H1 (cell line): ENCODE results near the gene UBE3A. TPM values are rescaled to one million over a fixed set of nuclear protein-coding genes. Genes with fewer than 3 reads are reported as not detected.
A peak's percentile ranks its signal among the peaks of the same experiment; 100 is the strongest.

Experiments used
- CTCF ChIA-PET: fragments of 300-600 bp; sonication (Branson Sonifier 250); formaldehyde crosslinking; loops from one replicate; lab custom pipeline; 2021; ENCODE audit not compliant: partially characterized antibody; lab: Charles Lee
- POLR2A ChIA-PET: fragments of 300-600 bp; sonication (Branson Sonifier 250); formaldehyde crosslinking; loops from one replicate; lab custom pipeline; 2021; ENCODE audit warnings: inconsistent platforms; ENCODE audit not compliant: partially characterized antibody; lab: Charles Lee
- DNase-seq, 2 experiments: peaks; one replicate each; pipeline versions ENCODE4 v3.0.0 to v3.0.0-alpha.2; 2010 to 2022; ENCODE audit warnings: low spot score in 2 of 2, low read depth in 1 of 2, mixed read lengths in 1 of 2
- FAIRE-seq: peaks from 2 replicates; lab custom pipeline; 2011; peaks lifted over from hg19 to GRCh38; lab: Jason Lieb, UNC
- H2AFZ ChIP-seq: 2 replicates; pipeline ENCODE4 v1.8.1; 2012; ENCODE audit warnings: low read length, inconsistent platforms
- H2AK5ac ChIP-seq: 2 replicates; pipeline ENCODE4 v1.6.1; 2013; ENCODE audit warnings: low read depth, low read length
- H2BK120ac ChIP-seq: replicated peaks from 2 replicates; pipeline ENCODE3; 2013; ENCODE audit warnings: low read depth, low read length, inconsistent platforms
- H2BK12ac ChIP-seq: 2 replicates; pipeline ENCODE4 v1.6.1; 2013; ENCODE audit warnings: low read depth, low read length
- H2BK15ac ChIP-seq: 2 replicates; pipeline ENCODE4 v1.6.1; 2013; ENCODE audit warnings: low read length
- H2BK20ac ChIP-seq: 2 replicates; pipeline ENCODE4 v1.6.1; 2013; ENCODE audit warnings: low read length
- H2BK5ac ChIP-seq: 2 replicates; pipeline ENCODE4 v1.6.1; 2013; ENCODE audit warnings: low read depth, low read length
- H3K14ac ChIP-seq: 2 replicates; pipeline ENCODE4 v1.6.1; 2013; ENCODE audit warnings: inconsistent platforms; ENCODE audit not compliant: insufficient read length
- H3K18ac ChIP-seq: 2 replicates; pipeline ENCODE4 v1.6.1; 2013; ENCODE audit warnings: low read length; ENCODE audit errors: extremely low read depth
- H3K23ac ChIP-seq: 2 replicates; pipeline ENCODE4 v1.6.1; 2013; ENCODE audit warnings: inconsistent platforms; ENCODE audit not compliant: insufficient read length
- H3K23me2 ChIP-seq: 2 replicates; pipeline ENCODE4 v1.6.1; 2013; ENCODE audit warnings: low read depth, low read length
- H3K27ac ChIP-seq: 2 replicates; pipeline ENCODE4 v1.6.1; 2011; ENCODE audit warnings: low read depth, low read length, inconsistent platforms
- H3K27me3 ChIP-seq, 4 experiments: replicated peaks in 1 of 4; 1 replicate in 1 of 4; 2 replicates in 3 of 4; pipeline versions ENCODE4 v1.6.1 to v1.8.1; 2011 to 2013; ENCODE audit warnings: low read length in 3 of 4, mild to moderate bottlenecking in 3 of 4, inconsistent platforms in 2 of 4, mixed read lengths in 2 of 4, moderate library complexity in 1 of 4; ENCODE audit not compliant: control insufficient read depth in 3 of 4, insufficient read depth in 3 of 4; ENCODE audit errors: extremely low read depth in 1 of 4
- H3K36me3 ChIP-seq, 4 experiments: 2 replicates each; pipeline versions ENCODE4 v1.6.1 to v1.8.1; 2011 to 2013; ENCODE audit warnings: mild to moderate bottlenecking in 4 of 4, low read length in 3 of 4, moderate library complexity in 2 of 4, control low read depth in 1 of 4, inconsistent platforms in 1 of 4; ENCODE audit not compliant: insufficient read depth in 4 of 4, control insufficient read depth in 2 of 4
- H3K4ac ChIP-seq: replicated peaks from 2 replicates; pipeline ENCODE3; 2013; ENCODE audit warnings: low read length, low read depth, mixed read lengths, inconsistent platforms; ENCODE audit not compliant: insufficient read length
- H3K4me1 ChIP-seq, 4 experiments: replicated peaks in 1 of 4; 1 replicate in 1 of 4; 2 replicates in 3 of 4; pipeline versions ENCODE4 v1.6.1 to v1.8.1; 2011 to 2013; ENCODE audit warnings: low read length in 3 of 4, inconsistent platforms in 2 of 4, mixed read lengths in 1 of 4; ENCODE audit not compliant: insufficient read depth in 4 of 4, control insufficient read depth in 3 of 4
- H3K4me2 ChIP-seq, 2 experiments: 2 replicates each; pipeline versions ENCODE4 v1.6.1 to v1.8.1; 2011 to 2013; ENCODE audit warnings: low read depth in 2 of 2, low read length in 2 of 2, control low read depth in 1 of 2, inconsistent platforms in 1 of 2, mild to moderate bottlenecking in 1 of 2; ENCODE audit not compliant: insufficient read depth in 1 of 2
- H3K4me3 ChIP-seq, 4 experiments: fragments of 200-600, 300-600 bp in 1 of 4; sonication (generic), shearing (Covaris generic), sonication (Bioruptor Twin) in 1 of 4; 2 replicates each; pipeline versions ENCODE4 v1.5.1 to v1.8.1; 2011 to 2016; ENCODE audit warnings: low read length in 4 of 4, low read depth in 3 of 4, control low read depth in 2 of 4, inconsistent platforms in 2 of 4, mild to moderate bottlenecking in 2 of 4, mixed read lengths in 1 of 4, moderate library complexity in 1 of 4; ENCODE audit not compliant: insufficient read depth in 2 of 4; ENCODE audit errors: extremely low read depth in 1 of 4
- H3K56ac ChIP-seq: replicated peaks from 2 replicates; pipeline ENCODE3; 2013; ENCODE audit warnings: low read depth, mild to moderate bottlenecking, mixed read lengths, low read length, inconsistent platforms; ENCODE audit not compliant: insufficient read length
- H3K79me1 ChIP-seq: 2 replicates; pipeline ENCODE4 v1.6.1; 2013; ENCODE audit warnings: low read depth, low read length, control low read depth
- H3K79me2 ChIP-seq, 2 experiments: 2 replicates each; pipeline versions ENCODE4 v1.6.1 to v1.8.1; 2012 to 2013; ENCODE audit warnings: low read length in 2 of 2, mild to moderate bottlenecking in 2 of 2, inconsistent platforms in 1 of 2; ENCODE audit not compliant: insufficient read depth in 2 of 2, control insufficient read depth in 1 of 2
- H3K9ac ChIP-seq, 4 experiments: replicated peaks in 1 of 4; 1 replicate in 1 of 4; 2 replicates in 3 of 4; pipeline versions ENCODE4 v1.6.1 to v1.8.1; 2011 to 2013; ENCODE audit warnings: low read depth in 3 of 4, low read length in 3 of 4, control low read depth in 2 of 4, mild to moderate bottlenecking in 2 of 4, moderate library complexity in 2 of 4, inconsistent platforms in 1 of 4; ENCODE audit errors: extremely low read depth in 1 of 4
- H3K9me3 ChIP-seq, 2 experiments: 2 replicates each; pipeline versions ENCODE4 v1.6.1 to v1.8.1; 2012 to 2013; ENCODE audit warnings: mild to moderate bottlenecking in 2 of 2, moderate library complexity in 2 of 2, control low read depth in 1 of 2, inconsistent platforms in 1 of 2, low read depth in 1 of 2, low read length in 1 of 2, mixed read lengths in 1 of 2; ENCODE audit not compliant: insufficient read depth in 2 of 2
- H4K20me1 ChIP-seq, 2 experiments: replicated peaks in 1 of 2; 2 replicates each; pipeline versions ENCODE3 to v1.8.1; 2011 to 2013; ENCODE audit warnings: inconsistent platforms in 2 of 2, low read length in 2 of 2, mild to moderate bottlenecking in 1 of 2; ENCODE audit not compliant: insufficient read depth in 2 of 2, control insufficient read depth in 1 of 2
- H4K5ac ChIP-seq: 2 replicates; pipeline ENCODE4 v1.6.1; 2013; ENCODE audit warnings: low read length, low read depth, mixed read lengths, inconsistent platforms; ENCODE audit not compliant: insufficient read length
- H4K8ac ChIP-seq: 2 replicates; pipeline ENCODE4 v1.8.0; 2013; ENCODE audit warnings: mild to moderate bottlenecking, moderate library complexity, low read length, inconsistent platforms; ENCODE audit not compliant: insufficient read depth; ENCODE audit errors: extremely low read depth
- H4K91ac ChIP-seq: replicated peaks from 2 replicates; pipeline ENCODE3; 2013; ENCODE audit warnings: low read length, mixed read lengths, inconsistent platforms; ENCODE audit not compliant: insufficient read length
- ASH2L ChIP-seq: fragments of 200-600, 300-600 bp; sonication (generic); IDR thresholded peaks from one replicate; pipeline ENCODE4 v1.7.1; 2017; ENCODE audit warnings: low read length
- EGR1 ChIP-seq: IDR thresholded peaks from 2 replicates; pipeline ENCODE4 v1.6.1; 2011; ENCODE audit warnings: low read depth, low read length, borderline replicate concordance
- FOSL1 ChIP-seq: IDR thresholded peaks from 2 replicates; pipeline ENCODE4 v1.6.1; 2011; ENCODE audit warnings: mild to moderate bottlenecking, low read depth, low read length, moderate library complexity; ENCODE audit not compliant: insufficient read depth
- GABPA ChIP-seq: IDR thresholded peaks from 2 replicates; pipeline ENCODE4 v1.6.1; 2011; ENCODE audit warnings: mild to moderate bottlenecking, low read length, moderate library complexity, borderline replicate concordance; ENCODE audit not compliant: insufficient read depth
- POLR2A ChIP-seq, 2 experiments: IDR thresholded peaks; 1 replicate in 1 of 2; 2 replicates in 1 of 2; pipeline ENCODE4 v1.6.1; 2011; ENCODE audit warnings: low read depth in 2 of 2, low read length in 2 of 2, mild to moderate bottlenecking in 2 of 2; ENCODE audit errors: control extremely low read depth in 1 of 2
- SIN3A ChIP-seq, 2 experiments: IDR thresholded peaks in 1 of 2; conservative IDR thresholded peaks in 1 of 2; 2 replicates each; pipeline ENCODE4 v1.6.1; 2011 to 2012; ENCODE audit warnings: low read length in 2 of 2, improper control_type of control experiment in 1 of 2, low read depth in 1 of 2, mild to moderate bottlenecking in 1 of 2
- SIX5 ChIP-seq: IDR thresholded peaks from 2 replicates; pipeline ENCODE4 v1.6.1; 2011; ENCODE audit warnings: mild to moderate bottlenecking, low read depth, low read length
- TBP ChIP-seq: IDR thresholded peaks from 2 replicates; pipeline ENCODE4 v1.6.1; 2011; ENCODE audit warnings: low read depth, low read length, improper control_type of control experiment
- WGBS, 2 experiments: shearing (Covaris generic) in 1 of 2; methylation state at CpG; one replicate each; pipeline versions ENCODE4 v1.1.6 to v1.1.7; 2013 to 2015; ENCODE audit warnings: low lambda C conversion rate in 2 of 2, mixed read lengths in 2 of 2, inconsistent platforms in 1 of 2, low coverage in 1 of 2, missing lambda C conversion rate in 1 of 2; ENCODE audit not compliant: insufficient replicate concordance in 2 of 2, insufficient coverage in 1 of 2, insufficient read length in 1 of 2; ENCODE audit errors: extremely low coverage in 1 of 2, missing lambda C conversion rate in 1 of 2; 5-methylcytosine and 5-hydroxymethylcytosine counted together
- polyA plus RNA-seq, 7 experiments: library from polyadenylated mRNA; depleted of rRNA in 3 of 7; stranded (reverse) in 5 of 7; unstranded in 2 of 7; fragments of >200 nt in 5 of 7; fragments of 200-250 nt in 2 of 7; gene quantifications; 1 replicate in 5 of 7; 2 replicates in 1 of 7; 4 replicates in 1 of 7; pipeline versions ENCODE4 v1.2.1 to v1.2.3, GENCODE V29; 2011 to 2013; ENCODE audit warnings: missing spikeins in 2 of 7, mixed read lengths in 2 of 7
- total RNA-seq: library from RNA; stranded (reverse); fragmentation: NEBNext Ultra II Directional; extraction: Animal tissue kit (Norgen Biotek cat#: 25700); gene quantifications from 2 replicates; pipeline ENCODE4 v1.2.1, GENCODE V29; 2021

UBE3A gene
- total and polyA plus RNA-seq, 2 of the 8 experiments (the other 6 are each of a cell fraction or from before 2014, with no cell fraction given): 13.8 to 110 TPM

GRCh38 chr15:25439369-25439836 is 579 bp upstream of the UBE3A start:
- H4K91ac ChIP-seq: peak overlapping the region; percentile 1
- no peak overlapping the region for H2AK5ac ChIP-seq
- no peaks in the 10 kb centered on the region; the same call in 1 of the 2 replicates for H3K79me1 ChIP-seq
- H3K9me3 ChIP-seq: no peaks in the 10 kb centered on the region
- CTCF ChIA-PET: interaction anchor here (0.6 to 0.8 kb wide), 4 partner anchors 24 to 723 kb away, joined by 3 to 4 read pairs (median 3); no protein-coding TSS in a partner anchor
- H3K14ac ChIP-seq: no peak overlapping the region
- no peak for DNase-seq
- no peak overlapping the region for H3K23ac ChIP-seq
- H2BK20ac ChIP-seq: no peak overlapping the region
- H3K36me3 ChIP-seq: no peaks in the 10 kb centered on the region
- TF ChIP-seq TBP: no peak
- TF ChIP-seq ASH2L: peak; percentile 9
- no peak for TF ChIP-seq EGR1
- TF ChIP-seq POLR2A (IDR thresholded peaks at IDR 0.05; ENCODE audit: control extremely low read depth in 1 of 2, low read depth in 2 of 2, low read length in 2 of 2): peak in 1 of 2 experiments; percentile 7; a peak in 1 of 3 replicates
- no peak for TF ChIP-seq SIX5
- TF ChIP-seq GABPA: no peak
- TF ChIP-seq SIN3A (conservative IDR thresholded peaks at IDR 0.05 in 1 of 2, IDR thresholded peaks at IDR 0.05 in 1 of 2; ENCODE audit: low read depth in 1 of 2, low read length in 2 of 2): 0 out of 4 replicates have a peak, but pooled peaks of 1 of the 2 experiments have one; percentile 40
- TF ChIP-seq FOSL1: no peak
- H3K4me1 ChIP-seq: no peaks in the 10 kb centered on the region; a peak in 3 of 7 replicates
- no peak overlapping the region for H2BK15ac ChIP-seq
- no peak overlapping the region for H3K4ac ChIP-seq
- peak overlapping the region; percentile 65 for H3K18ac ChIP-seq
- H3K9ac ChIP-seq: peak overlapping the region in 3 of 4 experiments; percentile 66 to 85 (median 73); a peak in 6 of 7 replicates
- peak overlapping the region; percentile 75 to 86 for H3K4me2 ChIP-seq
- H4K20me1 ChIP-seq: peaks cover 8 to 16% of the 10 kb centered on the region in 2 experiments
- H4K5ac ChIP-seq: peak overlapping the region; percentile 78
- H3K4me3 ChIP-seq: peak overlapping the region; percentile 57 to 78 (median 75)
- peak overlapping the region; percentile 67; the same call in 1 of the 2 replicates for H2BK5ac ChIP-seq
- peaks cover 35 to 37% of the 10 kb centered on the region in 2 experiments for H3K79me2 ChIP-seq
- H3K27ac ChIP-seq: peak overlapping the region; percentile 83
- H4K8ac ChIP-seq: peak overlapping the region; percentile 91; the same call in 1 of the 2 replicates
- peaks cover 7% of the 10 kb centered on the region for H3K23me2 ChIP-seq
- WGBS, 2 experiments: 21% methylated on average over 14 of the region's 14 CpGs; no CpG with 5 or more reads in 1 of the 2 experiments
- FAIRE-seq: no peak
- no peak overlapping the region for H2BK120ac ChIP-seq
- peak overlapping the region; percentile 75 for H3K56ac ChIP-seq
- no peak overlapping the region for H2BK12ac ChIP-seq
- no peaks in the 10 kb centered on the region for H3K27me3 ChIP-seq
- POLR2A ChIA-PET: interaction anchor here (0.6 to 1.7 kb wide), 16 partner anchors 11 to 1280 kb away, joined by 3 to 7 read pairs (median 3); no protein-coding TSS in a partner anchor
- peak overlapping the region; percentile 15; the same call in 1 of the 2 replicates for H2AFZ ChIP-seq
